AG08396 (cell line): ENCODE data around the gene ARHGEF4.
"Not testable (repeated sequence)": the region's sequence is repeated elsewhere in the genome, so short reads cannot be mapped to it uniquely, and the experiment has no call there.

ENCODE experiments used
- DNase-seq: peaks from one replicate; pipeline ENCODE4 v3.0.0; 2012; ENCODE audit warnings: low spot score, mixed read lengths

The ARHGEF4 gene

DNA sequence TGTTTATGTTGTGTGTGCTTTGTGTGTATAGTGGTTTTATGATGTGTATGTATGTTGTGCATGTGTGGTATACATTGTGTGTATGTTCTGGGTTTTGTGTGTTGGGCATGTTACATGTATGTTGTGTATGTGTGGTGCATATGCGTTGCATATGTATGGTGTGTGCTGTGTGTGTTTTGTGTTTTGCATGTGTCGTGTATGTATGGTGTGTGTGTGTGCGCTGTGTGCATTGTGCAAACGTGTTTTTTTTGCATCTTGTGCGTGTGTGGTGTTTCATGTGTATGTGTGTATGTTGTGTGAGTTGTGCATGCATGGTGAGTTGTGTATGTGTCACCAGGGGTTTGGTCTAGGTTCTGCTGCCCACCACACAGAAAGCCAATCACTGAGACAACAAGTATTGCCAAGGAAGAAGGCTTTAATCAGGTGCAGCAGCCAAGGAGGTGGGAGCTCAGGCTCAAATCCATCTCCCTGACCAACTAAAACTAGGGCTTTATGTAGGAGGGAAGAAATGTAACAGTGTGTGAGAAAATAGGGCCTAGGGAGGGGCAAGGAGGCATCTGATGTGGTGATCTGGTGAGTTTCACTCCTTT lies 140.8 kb downstream of the ARHGEF4 start:
- DNase-seq: no peak

DNA sequence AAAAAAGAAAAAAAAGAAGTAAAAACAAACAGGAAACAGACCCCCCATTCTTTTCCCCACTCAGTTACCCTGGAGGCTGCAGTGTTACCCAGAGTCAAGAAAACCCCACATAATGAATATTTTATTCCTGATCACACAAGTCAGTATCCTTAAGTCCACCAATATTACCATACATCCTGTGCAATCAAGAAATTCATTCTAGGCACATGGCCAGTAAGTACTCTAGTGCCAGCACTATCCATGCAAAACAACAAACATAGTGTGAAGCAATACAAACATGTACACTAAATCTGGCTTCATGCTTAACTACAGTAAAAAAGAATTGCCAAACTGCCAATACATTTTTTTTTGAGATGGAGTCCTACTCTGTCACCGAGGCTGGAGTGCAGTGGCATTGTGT lies 145.0 kb downstream of the ARHGEF4 start:
- no peak for DNase-seq

DNA sequence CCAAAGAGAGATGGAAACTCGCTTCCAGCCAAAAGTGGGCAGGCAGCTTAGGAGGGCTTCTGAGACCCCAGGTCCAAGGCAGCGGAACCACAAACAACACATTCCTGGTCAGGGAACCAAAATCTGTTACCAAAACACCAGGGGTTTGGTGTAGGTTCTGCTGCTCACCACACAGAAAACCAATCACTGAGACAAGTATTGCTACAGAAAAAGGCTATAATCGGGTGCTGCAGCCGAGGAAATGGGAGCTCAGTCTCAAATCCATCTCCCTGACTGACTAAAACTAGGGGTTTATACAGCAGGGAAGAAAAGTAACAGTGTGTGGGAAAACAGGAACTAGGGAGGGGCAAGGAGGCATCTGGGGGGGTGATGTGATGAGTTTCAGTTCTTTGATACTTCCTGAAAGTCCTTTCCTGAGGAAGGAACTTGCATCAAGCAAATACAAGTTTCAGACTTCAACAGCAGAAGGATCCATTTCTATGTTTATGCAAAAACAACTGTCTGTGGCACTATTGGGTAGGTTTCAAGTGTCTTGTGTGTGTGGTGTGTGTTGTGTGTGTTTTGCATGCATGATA lies 148.6 kb downstream of the ARHGEF4 start:
- no peak for DNase-seq

DNA sequence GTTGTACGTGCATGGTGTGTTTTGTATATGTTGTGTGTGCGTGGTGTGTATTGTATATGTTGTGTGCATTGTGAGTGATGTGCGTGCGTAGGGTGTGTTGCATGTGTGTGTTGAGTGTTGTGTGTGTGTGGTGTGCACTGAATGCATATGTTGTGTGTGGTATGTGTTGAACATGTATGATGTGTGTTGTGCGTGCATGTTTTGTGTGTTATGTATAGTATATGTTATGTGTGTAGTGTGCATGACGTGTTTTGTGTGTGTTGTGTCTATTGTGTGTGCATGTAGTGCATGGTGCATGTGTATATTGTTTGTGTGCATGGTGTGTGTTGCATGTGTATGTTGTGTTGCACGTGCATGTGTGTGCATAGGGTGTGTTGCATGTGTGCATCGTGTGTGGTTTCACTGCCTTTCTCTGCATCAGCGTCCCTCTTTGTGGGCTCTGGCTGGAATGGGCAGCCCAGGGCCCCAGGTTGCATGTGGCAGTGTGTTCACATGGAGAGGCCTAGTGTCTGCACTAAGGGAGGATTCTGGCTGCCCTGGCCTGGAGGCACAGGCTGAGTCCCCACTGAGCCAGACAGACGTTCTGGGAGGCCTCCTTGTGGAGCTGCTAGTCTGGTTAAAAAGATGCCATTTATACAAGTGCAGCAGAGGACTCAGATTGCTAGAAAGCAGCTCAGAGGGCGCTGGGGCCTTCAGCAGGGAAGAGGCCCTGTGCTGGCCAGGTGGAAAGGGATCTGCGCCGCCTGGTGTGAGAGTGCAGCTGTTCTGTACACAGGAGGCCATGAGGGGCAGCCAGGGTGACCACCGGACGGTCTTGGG lies 149.3 kb downstream of the ARHGEF4 start:
- no peak for DNase-seq

DNA sequence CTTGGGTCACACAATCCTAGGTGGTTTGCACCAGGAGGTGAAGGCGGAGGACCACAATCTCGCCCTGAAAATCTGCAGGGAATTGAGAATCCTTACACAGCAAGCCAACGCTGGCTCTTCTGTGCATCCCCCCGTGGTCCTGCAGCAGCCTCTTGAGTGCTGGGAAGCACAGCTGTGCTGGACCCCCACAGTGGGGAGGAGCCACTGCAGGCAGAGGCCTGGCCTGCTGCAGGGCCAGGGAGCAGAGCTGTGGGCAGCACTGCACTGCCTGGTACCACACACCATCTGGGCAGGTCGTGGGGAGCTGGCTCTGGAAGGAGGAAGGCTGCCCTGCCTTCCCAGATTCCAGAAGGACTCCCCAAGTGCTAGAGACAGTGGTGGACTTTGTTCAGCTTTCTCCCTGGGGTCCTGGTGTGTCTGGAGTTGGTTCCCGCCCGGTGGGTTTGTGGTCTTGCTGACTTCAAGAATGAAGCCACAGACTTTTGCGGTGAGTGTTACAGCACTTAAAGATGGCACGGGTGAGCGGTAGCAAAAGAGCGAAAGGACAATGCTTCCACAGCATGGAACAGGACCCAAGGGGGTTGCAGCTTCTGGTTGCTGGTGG lies 150.3 kb downstream of the ARHGEF4 start:
- DNase-seq: no peak

DNA sequence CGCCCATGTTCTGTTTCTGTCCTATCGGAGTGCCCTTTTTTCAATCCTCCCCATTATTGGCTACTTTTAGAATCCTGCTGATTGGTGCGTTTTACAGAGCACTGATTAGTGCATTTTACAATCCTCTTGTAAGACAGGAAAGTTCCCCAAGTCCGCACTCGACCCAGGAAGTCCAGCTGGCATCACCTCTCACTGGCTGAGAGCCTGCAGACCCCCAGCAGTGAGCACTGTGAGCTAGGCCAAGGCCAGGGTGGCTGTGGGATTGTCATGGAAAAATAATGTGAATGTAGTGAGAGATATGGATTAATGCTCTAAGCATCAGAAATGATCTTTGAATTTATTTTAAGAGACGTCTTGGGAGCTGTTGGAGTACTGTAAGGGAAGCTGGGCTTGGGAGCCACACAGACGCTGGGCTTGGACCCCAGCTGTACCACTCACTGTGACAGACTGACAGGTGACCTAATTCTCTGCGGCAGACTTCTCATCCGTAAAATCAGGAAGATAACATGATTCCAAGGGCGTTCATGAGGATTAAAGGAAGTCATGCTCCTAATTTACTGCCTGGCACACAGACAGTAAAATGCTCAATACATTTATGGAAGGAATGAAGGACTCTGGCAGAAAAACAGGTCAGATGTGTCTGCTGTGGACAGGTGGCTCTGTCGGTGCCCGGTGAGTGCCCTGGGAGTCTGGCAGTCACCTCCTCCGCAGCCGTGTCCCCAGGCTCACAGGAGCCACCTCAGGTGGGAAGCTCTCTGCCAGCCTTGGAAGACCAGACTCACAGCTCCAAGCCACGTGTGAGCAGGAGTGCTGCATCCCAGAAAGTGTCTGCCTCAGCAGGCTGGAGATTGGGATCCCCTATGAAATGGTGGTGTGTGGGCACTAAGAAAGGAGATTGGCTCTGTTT lies 151.1 kb downstream of the ARHGEF4 start:
- no peak for DNase-seq

DNA sequence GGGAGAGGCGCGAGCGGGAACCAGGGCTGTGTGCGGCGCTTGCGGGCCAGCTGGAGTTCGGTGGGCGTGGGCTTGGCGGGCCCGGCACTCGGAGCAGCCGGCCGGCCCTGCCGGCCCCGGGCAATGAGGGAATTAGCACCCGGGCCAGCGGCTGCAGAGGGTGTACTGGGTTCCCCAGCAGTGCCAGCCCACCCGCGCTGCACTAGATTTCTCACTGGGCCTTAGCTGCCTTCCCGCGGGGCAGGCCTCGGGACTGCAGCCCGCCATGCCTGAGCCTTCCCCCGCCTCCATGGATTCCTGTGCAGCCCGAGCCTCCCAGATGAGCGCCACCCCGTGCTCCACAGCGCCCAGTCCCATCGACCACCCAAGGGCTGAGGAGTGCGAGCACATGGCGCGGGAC lies 154.7 kb downstream of the ARHGEF4 start:
- not testable (repeated sequence) for DNase-seq

DNA sequence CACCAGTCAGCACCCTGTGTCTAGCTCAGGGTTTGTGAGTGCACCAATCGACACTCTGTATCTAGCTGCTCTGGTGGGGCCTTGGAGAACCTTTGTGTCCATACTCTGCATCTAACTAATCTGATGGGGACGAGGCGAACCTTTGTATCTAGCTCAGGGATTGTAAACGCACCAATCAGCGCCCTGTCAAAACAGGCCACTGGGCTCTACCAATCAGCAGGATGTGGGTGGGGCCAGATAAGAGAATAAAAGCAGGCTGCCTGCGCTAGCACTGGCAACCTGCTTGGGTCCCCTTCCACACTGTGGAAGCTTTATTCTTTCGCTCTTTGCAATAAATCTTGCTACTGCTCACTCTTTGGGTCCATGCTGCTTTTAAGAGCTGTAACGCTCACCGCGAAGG lies 155.3 kb downstream of the ARHGEF4 start:
- not testable (repeated sequence) for DNase-seq

DNA sequence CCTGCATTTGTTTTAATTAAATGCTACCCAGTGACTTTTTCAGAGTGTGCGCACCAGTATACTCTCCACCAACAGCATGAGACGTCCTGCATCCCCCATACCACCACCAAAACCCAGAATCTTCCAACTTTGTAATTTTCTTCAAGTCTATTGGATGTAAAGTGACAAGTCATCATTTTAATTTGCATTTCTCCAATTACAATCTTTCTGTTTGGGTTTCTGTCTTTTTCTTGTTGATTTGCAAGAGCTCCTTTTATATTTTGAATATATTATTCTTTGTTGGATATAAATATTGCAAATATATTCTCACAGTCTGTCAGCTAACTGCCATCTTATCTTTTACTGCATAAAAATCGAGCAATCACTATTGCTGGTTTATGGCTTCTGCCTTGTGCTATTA lies 160.0 kb downstream of the ARHGEF4 start:
- no peak for DNase-seq

DNA sequence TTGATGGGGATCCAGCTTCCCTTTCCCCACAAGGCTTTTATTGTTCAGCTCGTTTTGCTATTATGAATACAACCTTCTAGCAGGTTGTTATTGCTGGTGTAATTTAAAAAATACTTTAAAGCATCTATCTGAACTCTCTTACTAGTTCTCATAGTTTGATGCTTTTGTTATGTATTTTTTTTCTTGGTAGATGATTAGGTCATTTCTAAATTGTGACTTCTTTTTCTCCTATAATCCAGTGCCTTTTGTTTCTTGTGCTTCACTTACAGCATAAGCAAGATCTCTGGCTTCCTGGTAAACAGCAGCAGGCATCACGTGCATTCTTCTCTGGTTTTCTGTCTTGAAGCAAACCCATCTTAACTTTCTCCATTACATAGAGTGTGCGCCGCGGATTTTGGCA lies 160.5 kb downstream of the ARHGEF4 start:
- no peak for DNase-seq

DNA sequence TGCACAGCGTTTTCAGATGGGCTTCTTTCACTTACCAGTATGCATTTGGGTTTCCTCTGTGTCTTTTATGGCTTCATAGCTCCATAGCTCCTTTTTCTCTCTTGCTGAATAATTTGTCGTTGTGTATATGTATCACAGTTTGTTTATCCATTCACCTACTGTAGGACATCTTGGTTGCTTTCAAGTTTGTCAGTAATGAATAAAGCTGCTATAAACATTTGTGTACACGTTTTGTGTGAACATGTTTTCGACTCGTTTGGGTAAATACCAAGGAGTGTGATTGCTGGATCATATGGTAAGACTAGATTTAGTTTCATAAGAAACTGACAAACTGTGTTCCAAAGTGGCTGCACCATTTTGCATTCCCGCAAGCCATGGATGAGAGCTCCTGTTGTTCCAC lies 161.8 kb downstream of the ARHGEF4 start:
- no peak for DNase-seq

DNA sequence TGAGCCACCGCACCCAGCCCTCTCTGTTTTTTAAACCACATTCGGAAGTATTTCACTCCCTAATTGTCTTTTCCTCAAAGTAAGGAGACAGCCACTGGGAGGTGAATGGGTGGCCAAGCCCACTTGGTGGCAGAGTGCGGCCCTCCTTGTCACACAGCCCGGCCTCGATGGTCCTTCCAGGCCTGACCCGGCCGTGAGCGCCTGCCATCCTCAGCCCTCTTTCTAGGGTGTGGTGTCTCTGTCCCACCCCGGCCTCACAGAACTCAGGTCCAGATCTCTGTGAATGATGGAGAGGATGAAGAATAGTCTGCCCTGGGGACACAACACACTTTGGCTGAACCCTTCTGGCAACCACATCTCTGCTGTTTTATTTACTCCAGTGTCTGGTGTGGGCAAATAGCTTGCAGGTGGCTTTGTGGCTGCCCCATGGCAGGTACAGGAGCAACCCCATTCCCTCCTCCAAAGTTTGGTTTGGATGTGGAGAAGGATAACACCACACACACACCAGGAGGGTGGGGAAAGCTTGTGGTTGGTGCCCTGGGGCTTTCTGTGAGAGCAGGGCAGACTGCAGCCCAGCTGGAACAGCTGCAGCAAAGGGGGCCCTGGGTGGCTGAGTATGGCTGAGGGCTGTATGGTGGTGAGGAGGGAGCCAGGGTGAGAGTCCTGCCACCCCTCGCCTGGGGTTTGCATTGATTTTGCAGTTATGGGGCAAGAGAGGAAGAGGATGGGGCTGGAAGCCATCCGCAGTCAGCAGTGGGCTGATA lies 167.9 kb downstream of the ARHGEF4 start:
- no peak for DNase-seq

DNA sequence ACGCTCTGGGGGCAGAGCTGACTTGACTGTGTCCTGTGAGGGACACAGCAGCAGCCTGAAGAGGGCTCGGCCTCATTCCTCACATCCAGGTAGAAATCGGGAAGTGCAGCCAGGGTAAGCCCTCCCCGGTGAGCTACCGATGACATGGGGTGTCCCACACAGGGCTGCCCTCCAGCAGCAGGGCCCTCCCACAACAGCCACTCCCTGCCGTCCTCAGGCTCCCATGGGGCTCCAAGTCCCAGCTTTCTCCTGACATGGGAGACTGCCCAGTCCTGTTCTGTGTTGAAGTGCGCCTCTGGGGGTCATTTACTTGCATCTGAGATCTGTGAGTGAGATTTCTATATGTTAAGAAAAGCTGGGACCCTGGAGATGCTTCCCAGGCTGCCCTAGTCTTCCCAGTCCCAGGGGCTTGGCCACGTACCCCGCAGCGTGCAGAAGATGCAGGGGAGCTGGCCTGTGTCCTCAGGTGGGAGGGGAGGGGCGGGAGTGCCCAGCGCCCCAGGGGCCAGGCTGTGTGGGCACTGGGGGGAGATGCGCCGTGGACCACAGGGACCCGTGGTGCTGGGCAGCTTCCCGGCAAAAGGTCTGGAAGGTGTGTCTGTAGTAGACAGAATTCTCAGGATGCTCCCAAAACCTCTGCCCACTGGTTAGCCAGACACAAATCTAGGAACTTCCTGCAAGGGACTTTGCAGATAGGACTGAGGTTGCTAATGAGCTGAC lies 168.7 kb downstream of the ARHGEF4 start:
- DNase-seq: no peak

DNA sequence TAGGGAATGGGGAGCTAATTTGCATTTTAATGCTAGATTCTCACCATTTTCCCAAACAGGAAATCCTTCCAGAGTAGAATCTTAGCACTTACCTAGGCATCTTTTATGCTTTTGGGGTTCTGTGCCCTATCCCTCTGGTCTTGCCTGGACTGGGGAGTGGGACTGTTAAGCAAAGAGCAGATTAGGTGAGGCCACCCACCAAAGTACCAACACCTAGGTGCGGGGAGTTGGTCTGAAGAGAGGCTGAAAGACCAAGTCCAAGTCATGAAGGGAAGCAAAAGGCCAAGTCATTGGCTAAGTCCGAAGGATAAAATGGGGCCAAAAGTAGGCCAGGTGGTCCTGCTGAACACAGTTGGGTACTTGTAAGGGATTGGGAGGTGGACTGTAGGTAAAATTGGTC lies 169.8 kb downstream of the ARHGEF4 start:
- DNase-seq: no peak

DNA sequence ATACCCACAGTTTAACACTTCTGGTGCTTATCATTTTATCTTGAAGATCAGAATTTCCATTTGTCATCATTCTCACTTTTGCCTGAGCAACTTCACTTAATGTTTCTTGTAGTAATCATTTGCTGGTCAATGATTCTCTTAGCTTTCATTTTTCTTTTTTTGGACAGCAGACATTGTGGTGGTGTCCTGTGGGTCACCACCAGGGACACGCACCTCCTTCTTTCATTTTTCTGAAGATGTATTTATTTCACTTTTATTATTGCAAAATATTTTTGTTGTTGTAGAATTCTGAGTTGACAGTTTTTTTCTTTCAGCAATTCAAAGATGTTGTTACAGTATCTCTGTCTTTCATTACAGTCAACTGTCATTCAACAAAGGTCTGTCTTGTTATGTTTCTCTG lies 172.3 kb downstream of the ARHGEF4 start:
- DNase-seq: no peak

DNA sequence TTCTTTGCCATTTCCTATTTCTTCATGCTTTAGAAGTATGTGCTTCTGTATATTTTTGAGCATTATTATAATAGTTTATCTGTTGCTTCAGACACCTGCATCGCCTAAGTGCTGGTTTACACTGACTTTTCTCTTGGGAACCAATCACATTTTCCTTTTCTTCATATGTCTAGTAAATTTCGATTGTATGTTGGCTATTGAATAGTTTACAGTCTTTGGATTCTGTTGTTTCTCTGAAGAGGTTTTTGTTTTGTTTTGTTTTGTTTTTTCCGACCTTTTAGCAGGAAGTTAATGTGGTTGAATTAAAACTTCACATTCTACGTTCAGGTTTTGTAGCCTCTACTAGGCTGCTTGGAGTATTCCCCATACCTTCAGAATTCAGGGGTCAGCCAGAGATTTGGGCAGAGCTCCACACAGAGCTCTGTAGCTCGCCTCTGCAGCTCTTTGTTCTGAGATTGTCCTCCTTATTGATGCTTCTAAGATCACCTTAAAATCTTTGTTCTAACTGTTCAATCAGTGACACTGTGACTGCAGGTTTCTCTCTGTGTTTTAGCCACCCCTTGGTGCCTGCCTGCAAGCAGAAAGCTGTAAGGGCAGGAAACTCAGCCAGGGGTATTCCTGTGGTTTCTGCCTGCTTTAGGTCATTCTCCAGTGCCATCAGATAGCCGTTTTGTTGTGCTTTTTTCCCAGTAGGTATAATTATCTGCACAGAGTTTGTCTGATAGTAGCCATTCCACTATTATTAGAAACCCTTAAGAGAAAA lies 173.2 kb downstream of the ARHGEF4 start:
- no peak for DNase-seq

DNA sequence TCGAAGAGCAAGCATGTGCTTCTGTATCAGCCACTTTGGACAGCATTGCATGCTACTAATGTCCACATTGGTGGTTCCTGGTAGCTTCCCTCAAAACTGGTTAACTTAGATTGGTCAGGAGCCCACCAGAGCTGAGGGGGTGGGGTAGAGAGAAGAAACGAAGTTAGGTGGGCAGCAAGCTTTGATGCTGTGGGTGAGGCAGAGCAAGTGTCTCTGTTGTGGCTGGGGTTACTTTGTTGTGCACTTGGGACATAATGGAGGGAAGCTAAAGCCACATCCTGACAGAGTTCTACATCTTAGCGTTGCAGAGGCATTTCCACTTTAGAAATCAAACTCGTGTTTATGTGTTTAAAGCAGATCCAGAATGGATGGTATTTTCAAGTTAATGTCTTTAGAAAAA lies 173.9 kb downstream of the ARHGEF4 start:
- DNase-seq: no peak

DNA sequence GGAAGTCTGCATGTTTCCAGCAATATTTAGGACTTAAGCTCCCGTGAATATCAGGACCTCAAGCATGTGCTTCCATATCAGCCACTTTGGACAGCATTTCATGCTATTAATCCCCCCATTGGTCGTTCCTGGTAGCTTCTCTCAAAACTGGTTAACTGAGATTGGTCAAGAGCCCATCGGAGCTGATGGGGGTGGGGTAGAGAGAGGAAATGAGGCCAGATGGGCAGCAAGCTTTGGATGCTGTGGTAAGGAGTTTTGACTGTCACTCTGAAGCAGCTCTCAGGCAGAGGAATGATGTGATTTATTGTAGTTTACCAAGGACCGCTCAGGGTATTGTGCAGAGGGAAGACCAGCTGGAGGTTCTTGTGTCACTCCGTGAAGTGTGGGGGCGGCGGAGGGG lies 174.8 kb downstream of the ARHGEF4 start:
- no peak for DNase-seq

DNA sequence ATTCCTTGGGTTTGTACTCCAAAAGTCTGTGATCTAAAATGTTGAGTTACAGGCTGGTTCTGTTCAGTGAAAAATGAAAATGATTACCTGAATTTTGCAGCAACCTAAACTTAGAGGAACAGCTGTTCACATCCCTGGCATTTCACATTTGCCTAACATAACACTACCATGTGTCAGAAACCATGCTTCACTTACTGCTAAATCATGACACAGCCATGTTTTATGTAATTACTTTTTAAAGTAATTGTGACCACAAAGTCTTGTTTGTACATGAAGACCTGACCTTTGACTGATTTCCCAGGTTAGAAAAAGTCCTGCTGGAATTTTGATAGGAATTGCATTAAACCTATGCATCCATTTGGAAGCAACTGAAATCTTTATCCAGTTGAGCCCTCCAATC lies 177.4 kb downstream of the ARHGEF4 start:
- DNase-seq: no peak

DNA sequence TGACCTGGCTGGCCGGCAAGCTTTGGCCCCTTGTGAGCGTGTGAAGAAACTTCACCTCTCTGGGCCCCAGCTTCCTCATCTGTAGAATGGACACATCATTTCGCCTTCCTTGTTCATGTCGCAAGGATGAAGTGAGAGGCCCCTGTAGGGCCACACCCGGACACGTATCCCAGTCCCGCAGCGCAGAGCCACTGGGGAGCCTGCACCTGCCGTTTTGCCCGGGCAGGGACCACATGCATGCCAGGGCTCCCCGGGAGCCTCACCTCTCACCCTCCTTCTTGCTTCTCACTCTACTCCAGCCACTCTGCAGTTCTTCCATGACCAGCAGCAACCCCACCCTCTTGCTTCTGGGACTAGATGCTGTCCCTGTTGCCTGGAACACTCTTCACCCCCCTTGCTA lies 179.1 kb downstream of the ARHGEF4 start:
- DNase-seq: no peak
